Endothelial cell of umbilical vein (primary cell): ENCODE results near the gene BCL11B. TPM values are rescaled to one million over a fixed set of nuclear protein-coding genes. Genes with fewer than 3 reads are reported as not detected.

ENCODE experiments used
- BruUV-seq: library from RNA; stranded (reverse); fragments of 400-500 nt; replicated peaks from 2 replicates; lab custom pipeline; 2021; lab: Mats Ljungman, UMichigan
- CTCF ChIA-PET: fragments of 300-600, 350-600 bp; sonication (Branson Sonifier 250); formaldehyde crosslinking; loops from one replicate; lab custom pipeline; 2021; ENCODE audit warnings: antibody characterized with exemption, inconsistent platforms; lab: Charles Lee
- POLR2A ChIA-PET: fragments of 300-600, 350-600 bp; sonication (Branson Sonifier 250); formaldehyde crosslinking; loops from one replicate; lab custom pipeline; 2021; ENCODE audit warnings: antibody characterized with exemption, inconsistent platforms; lab: Charles Lee
- DNase-seq: peaks from one replicate; pipeline ENCODE4 v3.0.0-alpha.2; 2011; ENCODE audit warnings: low read depth, low spot score
- FAIRE-seq: peaks from 2 replicates; lab custom pipeline; 2011; peaks lifted over from hg19 to GRCh38; lab: Jason Lieb, UNC
- H2AFZ ChIP-seq: 2 replicates; pipeline ENCODE4 v1.6.0; 2012; ENCODE audit warnings: low read depth, low read length, control low read depth, inconsistent platforms
- H3K27ac ChIP-seq: 2 replicates; pipeline ENCODE4 v1.5.1; 2011; ENCODE audit warnings: low read depth, mild to moderate bottlenecking, control low read depth, low read length, moderate library complexity; ENCODE audit not compliant: insufficient read depth
- H3K27me3 ChIP-seq, 2 experiments: 2 replicates each; pipeline versions ENCODE4 v1.6.0 to v1.6.1; 2011; ENCODE audit warnings: low read length in 2 of 2, mixed read lengths in 1 of 2; ENCODE audit not compliant: control insufficient read depth in 2 of 2, insufficient read depth in 2 of 2
- H3K36me3 ChIP-seq, 2 experiments: 2 replicates in 1 of 2; 3 replicates in 1 of 2; pipeline ENCODE4 v1.5.1; 2011; ENCODE audit warnings: low read length in 2 of 2, mild to moderate bottlenecking in 1 of 2, moderate library complexity in 1 of 2; ENCODE audit not compliant: control insufficient read depth in 2 of 2, insufficient read depth in 2 of 2; ENCODE audit errors: extremely low read depth in 1 of 2
- H3K4me1 ChIP-seq: 3 replicates; pipeline ENCODE4 v1.5.1; 2011; ENCODE audit warnings: mild to moderate bottlenecking, low read length; ENCODE audit not compliant: control insufficient read depth, insufficient read depth; ENCODE audit errors: extremely low read depth
- H3K4me2 ChIP-seq: 2 replicates; pipeline ENCODE4 v1.6.1; 2011; ENCODE audit warnings: low read length, control low read depth, mixed read lengths; ENCODE audit not compliant: insufficient read depth
- H3K4me3 ChIP-seq, 3 experiments: fragments of 200-600 bp in 1 of 3; sonication (generic), shearing (Covaris generic) in 1 of 3; replicated peaks in 1 of 3; 2 replicates each; pipeline ENCODE4 v1.5.1; 2011 to 2016; ENCODE audit warnings: control low read depth in 3 of 3, low read length in 3 of 3, mild to moderate bottlenecking in 2 of 3, inconsistent platforms in 1 of 3, low read depth in 1 of 3, moderate library complexity in 1 of 3; ENCODE audit not compliant: insufficient read depth in 1 of 3
- H3K79me2 ChIP-seq: 2 replicates; pipeline ENCODE4 v1.6.0; 2012; ENCODE audit warnings: low read length, inconsistent platforms; ENCODE audit not compliant: control insufficient read depth, insufficient read depth
- H3K9ac ChIP-seq: replicated peaks from 2 replicates; pipeline ENCODE3; 2011; ENCODE audit warnings: low read length, control low read depth; ENCODE audit not compliant: insufficient read depth; ENCODE audit errors: extremely low read depth
- H3K9me1 ChIP-seq: replicated peaks from 3 replicates; pipeline ENCODE4 v1.6.0; 2011; ENCODE audit warnings: mild to moderate bottlenecking, low read length; ENCODE audit not compliant: control insufficient read depth, insufficient read depth; ENCODE audit errors: extremely low read depth
- H3K9me3 ChIP-seq: replicated peaks from 2 replicates; pipeline ENCODE4 v1.5.1; 2012; ENCODE audit warnings: low read length, inconsistent platforms; ENCODE audit not compliant: control insufficient read depth, insufficient read depth
- H4K20me1 ChIP-seq: replicated peaks from 2 replicates; pipeline ENCODE3; 2011; ENCODE audit warnings: mild to moderate bottlenecking, low read length; ENCODE audit not compliant: control insufficient read depth, insufficient read depth; ENCODE audit errors: extremely low read depth
- CTCF ChIP-seq, 2 donors: IDR thresholded peaks; 1 replicate in 1 of 2; 2 replicates in 1 of 2; pipeline ENCODE4 v1.5.1; 2011; ENCODE audit warnings: low read length in 2 of 2, mild to moderate bottlenecking in 2 of 2, moderate library complexity in 2 of 2, control low read depth in 1 of 2, inconsistent platforms in 1 of 2, low read depth in 1 of 2; ENCODE audit not compliant: insufficient read depth in 1 of 2; ENCODE audit errors: extremely low read depth in 1 of 2
- EZH2 ChIP-seq: IDR thresholded peaks from 2 replicates; pipeline ENCODE4 v1.6.1; 2012; ENCODE audit warnings: borderline replicate concordance, low read depth, mild to moderate bottlenecking, moderate library complexity, low read length, inconsistent platforms; ENCODE audit not compliant: severe bottlenecking
- FOS ChIP-seq: IDR thresholded peaks from 2 replicates; pipeline ENCODE4 v1.6.1; 2011; ENCODE audit warnings: mild to moderate bottlenecking, low read length, moderate library complexity, borderline replicate concordance; ENCODE audit not compliant: insufficient read depth
- GATA2 ChIP-seq: IDR thresholded peaks from 2 replicates; pipeline ENCODE4 v1.7.0; 2011; ENCODE audit warnings: low read depth, mild to moderate bottlenecking, moderate library complexity, mixed read lengths, low read length; ENCODE audit not compliant: insufficient read length, insufficient read depth
- JUN ChIP-seq: IDR thresholded peaks from 2 replicates; pipeline ENCODE4 v1.6.1; 2011; ENCODE audit warnings: borderline replicate concordance, low read depth; ENCODE audit not compliant: insufficient read length, insufficient read depth
- MAX ChIP-seq: IDR thresholded peaks from 2 replicates; pipeline ENCODE4 v1.6.1; 2011; ENCODE audit not compliant: insufficient read depth, insufficient read length
- MYC ChIP-seq: IDR thresholded peaks from one replicate; pipeline ENCODE4 v1.6.1; 2011; ENCODE audit warnings: mild to moderate bottlenecking, low read depth, low read length
- POLR2A ChIP-seq: IDR thresholded peaks from 2 replicates; pipeline ENCODE4 v1.6.1; 2012; ENCODE audit warnings: low read depth, mild to moderate bottlenecking, control low read depth, low read length
- POLR2AphosphoS5 ChIP-seq: IDR thresholded peaks from 2 replicates; pipeline ENCODE4 v1.6.1; 2012; ENCODE audit warnings: low read depth, mild to moderate bottlenecking, control low read depth, low read length, moderate library complexity; ENCODE audit not compliant: insufficient read depth
- dilution Hi-C: fragments of 300-500 bp; cut with MboI; formaldehyde crosslinking; loops from one replicate; pipeline ENCODE4 v1.15.0; 2019; ENCODE audit warnings: low sequenced_read_pairs; ENCODE audit not compliant: extremely low pct_ligation_motif_present
- intact Hi-C: fragments of 100-400 bp; cut with micrococcal nuclease; formaldehyde crosslinking; loops from one replicate; pipeline ENCODE4 v1.10.0; 2022
- polyA plus RNA-seq, 4 experiments: library from polyadenylated mRNA; depleted of rRNA in 3 of 4; stranded (reverse) in 3 of 4; unstranded in 1 of 4; fragments of >200 nt; gene quantifications; 2 replicates each; pipeline versions ENCODE4 v1.2.1 to v1.2.3, GENCODE V29; 2011 to 2012; ENCODE audit warnings: missing spikeins in 1 of 4
- total RNA-seq: library from RNA; stranded (reverse); gene quantifications from 2 replicates; pipeline ENCODE4 v1.2.3, GENCODE V29; 2021

BCL11B gene
- total and polyA plus RNA-seq, 2 donors (not counting 3 experiments of a cell fraction or from before 2014, with no cell fraction given): 0.03 to 0.07 TPM

- intact Hi-C loops (no loop called here), dilution Hi-C loops (no loop called here)
- no peak overlapping the region for H3K27ac ChIP-seq
- FAIRE-seq: no peak
- no peaks in the 10 kb centered on the region for H3K9me1 ChIP-seq
- H3K4me1 ChIP-seq: no peaks in the 10 kb centered on the region
- H3K4me3 ChIP-seq: no peak overlapping the region
- no peaks in the 10 kb centered on the region for H3K27me3 ChIP-seq
- H3K9me3 ChIP-seq: peaks cover 10% of the 10 kb centered on the region
- H3K9ac ChIP-seq: no peak overlapping the region
- H2AFZ ChIP-seq: no peak overlapping the region
- H3K36me3 ChIP-seq: no peaks in the 10 kb centered on the region
- H3K4me2 ChIP-seq: no peak overlapping the region
- TF ChIP-seq JUN (no peak), POLR2AphosphoS5 (no peak), GATA2 (no peak), POLR2A (no peak), MYC (no peak), FOS (no peak), CTCF (IDR thresholded peaks at IDR 0.05; ENCODE audit: extremely low read depth in 1 of 2, insufficient read depth in 1 of 2, low read depth in 1 of 2, low read length in 2 of 2) (no peak), EZH2 (no peak), MAX (no peak)
- H3K79me2 ChIP-seq: no peaks in the 10 kb centered on the region
- no peak for DNase-seq
- H4K20me1 ChIP-seq: no peaks in the 10 kb centered on the region
- no TSS peak for BruUV-seq
- POLR2A ChIA-PET: no interaction called here
- CTCF ChIA-PET: no interaction called here
Observed at GRCh38 chr14:99136401-99136800, 135.6 kb downstream of the BCL11B start.
